NCI-H774 (cell line): ENCODE results near the gene LCN1.
"Not testable (repeated sequence)": the region's sequence is repeated elsewhere in the genome, so short reads cannot be mapped to it uniquely, and the experiment has no call there.

Experiments used
- DNase-seq: peaks from one replicate; lab custom pipeline; 2025; lab: John Stamatoyannopoulos, UW

The LCN1 gene

DNA sequence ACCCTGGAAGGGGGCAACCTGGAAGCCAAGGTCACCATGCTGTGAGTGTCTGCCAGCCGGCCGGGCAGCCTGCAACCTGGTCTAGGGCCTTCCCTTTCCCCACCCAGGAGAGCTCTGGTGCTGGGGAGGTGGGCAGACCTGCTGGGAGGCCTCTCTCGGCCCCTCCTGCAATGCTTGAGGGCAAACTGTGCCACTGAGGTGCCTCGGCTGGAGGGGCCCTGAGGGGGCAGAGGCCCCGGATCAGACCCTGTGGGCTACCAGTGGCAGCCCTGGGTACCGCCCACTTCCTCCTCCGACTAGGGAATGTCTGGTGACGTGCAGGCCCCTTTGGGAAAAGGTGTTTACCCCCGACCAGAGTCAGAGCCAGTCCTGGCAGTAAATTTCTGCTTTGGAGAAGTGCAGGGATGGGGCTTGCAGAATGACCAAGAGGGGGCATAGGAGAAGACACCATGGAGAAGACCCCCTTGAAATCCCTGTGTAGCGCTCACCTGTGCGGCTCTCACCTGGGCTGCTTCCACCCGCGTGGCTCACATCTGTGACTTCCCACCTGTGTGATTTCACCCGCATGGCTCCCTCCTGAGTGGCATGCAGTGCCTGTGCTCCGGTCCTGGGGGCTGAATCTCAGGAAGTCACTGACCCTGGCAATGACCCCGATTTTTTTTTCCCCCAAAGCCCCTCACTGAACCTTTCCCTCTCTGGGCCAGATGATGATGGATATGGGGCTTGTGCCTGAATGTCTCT lies 1.1 kb downstream of the LCN1 start:
- no peak for DNase-seq

DNA sequence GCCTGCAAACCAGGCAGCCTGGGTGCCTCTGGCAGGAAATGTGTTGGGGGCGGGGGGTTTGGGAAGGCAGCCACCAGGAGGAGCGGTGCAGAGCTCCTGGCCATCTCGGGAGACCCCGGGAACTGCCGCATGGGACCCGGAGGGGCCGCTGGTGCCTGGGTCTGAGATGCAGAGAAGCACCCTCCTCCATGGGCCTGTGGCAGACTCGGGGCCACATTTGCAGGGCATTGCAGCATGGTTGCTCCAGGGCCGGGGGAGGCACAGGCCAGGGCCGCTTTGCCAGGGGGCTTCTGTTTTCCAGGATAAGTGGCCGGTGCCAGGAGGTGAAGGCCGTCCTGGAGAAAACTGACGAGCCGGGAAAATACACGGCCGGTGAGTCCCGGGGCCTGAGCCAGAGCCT lies 1.7 kb downstream of the LCN1 start:
- DNase-seq: no peak

DNA sequence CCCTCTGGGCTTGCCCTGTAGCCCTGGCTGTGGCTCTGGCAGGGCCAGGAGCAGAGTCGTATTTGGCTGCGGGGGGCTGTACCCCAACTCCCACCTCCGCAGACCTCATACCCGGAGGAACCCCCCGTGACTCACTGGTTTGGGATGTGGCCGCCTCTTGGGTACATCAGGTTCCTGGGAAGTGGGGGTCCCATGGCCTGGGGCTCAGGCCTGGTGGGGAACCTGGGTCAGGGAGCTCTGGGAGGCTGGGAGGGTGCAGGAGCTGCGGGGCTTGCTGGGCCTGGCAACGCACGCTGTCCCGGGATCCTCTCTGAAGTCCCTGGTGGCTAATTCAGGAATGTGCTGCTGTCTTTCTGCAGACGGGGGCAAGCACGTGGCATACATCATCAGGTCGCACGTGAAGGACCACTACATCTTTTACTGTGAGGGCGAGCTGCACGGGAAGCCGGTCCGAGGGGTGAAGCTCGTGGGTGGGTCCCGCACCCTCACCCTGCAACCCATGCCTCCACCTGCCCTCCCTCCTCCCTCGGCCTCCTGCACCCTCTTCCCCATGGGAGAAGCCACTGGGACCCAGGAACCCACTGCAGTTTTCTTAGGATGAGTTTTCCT lies 2.4 kb downstream of the LCN1 start:
- DNase-seq: no peak

DNA sequence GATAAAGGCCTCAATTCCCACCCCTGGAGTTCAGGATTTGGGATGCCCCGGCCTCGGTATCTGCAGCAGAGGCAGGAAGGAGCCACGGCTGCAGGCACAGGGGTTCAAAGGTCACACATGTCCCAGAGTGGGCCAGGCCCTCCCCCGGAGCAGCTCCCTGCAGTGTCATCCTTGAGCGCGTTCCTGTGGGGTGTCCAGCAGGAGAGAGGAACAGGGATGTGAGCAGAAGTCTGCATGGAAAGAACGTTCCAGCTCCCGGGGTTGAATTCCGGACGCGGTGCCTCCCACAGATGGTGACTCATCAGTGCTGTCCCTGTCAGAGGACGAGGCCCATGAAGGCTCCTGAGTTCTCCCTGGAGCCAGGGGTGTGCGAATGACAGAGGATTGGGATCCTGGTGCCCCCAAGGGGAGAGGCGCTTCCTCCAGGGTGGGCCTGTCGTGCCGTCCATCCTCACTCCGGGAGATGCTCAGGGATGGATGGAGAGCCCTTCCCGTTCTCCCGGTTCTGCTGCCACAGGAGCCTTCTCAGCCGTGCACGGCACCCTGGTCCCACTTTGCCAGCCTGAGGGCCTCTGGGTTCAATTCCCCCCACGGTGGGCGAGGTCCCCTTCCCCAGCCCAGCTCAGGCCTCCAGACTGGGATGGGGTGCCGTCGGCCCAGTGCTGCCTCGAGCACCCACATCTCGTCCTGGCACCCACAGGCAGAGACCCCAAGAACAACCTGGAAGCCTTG lies 3.1 kb downstream of the LCN1 start:
- no peak for DNase-seq

DNA sequence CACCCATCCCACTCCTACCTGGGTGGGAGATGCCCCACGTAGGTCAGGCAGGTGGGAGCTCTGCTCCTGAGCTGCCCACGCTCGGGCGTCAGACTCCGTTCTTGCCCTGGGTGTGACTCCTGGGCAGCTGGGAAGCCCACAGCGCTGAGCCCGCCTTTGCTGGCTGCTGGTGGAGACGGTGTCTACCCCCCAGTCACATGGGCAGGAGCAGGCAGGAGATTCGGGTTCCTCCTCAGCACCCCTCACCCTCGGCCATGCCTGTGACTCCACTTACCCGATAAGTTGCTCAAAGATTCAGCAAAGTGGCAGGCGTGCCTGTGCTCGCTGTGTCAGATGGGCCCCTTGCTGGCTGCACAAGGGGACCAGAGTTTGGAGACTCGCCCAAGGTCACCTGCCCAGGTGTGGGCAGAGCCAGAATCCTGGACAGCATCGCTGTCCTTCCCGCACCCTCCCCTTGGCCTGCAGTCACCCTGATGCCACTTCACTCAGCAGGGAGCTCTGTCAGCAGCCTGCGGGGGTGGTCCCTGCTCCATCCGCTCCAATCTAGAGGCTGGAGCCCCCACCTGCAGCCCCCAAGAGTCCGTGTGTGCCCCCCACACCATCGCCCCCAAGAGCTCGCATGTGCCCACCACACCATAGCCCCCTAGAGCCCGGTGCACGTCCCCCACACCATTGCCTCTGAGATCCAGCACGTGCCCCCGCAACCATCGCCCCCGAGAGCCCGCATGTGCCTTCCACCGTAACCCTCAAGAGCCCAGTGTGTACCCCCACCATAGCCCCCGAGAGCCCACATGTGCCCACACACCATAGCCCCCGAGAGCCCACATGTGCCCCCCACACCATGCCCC lies 4.2 kb downstream of the LCN1 start:
- no peak for DNase-seq

DNA sequence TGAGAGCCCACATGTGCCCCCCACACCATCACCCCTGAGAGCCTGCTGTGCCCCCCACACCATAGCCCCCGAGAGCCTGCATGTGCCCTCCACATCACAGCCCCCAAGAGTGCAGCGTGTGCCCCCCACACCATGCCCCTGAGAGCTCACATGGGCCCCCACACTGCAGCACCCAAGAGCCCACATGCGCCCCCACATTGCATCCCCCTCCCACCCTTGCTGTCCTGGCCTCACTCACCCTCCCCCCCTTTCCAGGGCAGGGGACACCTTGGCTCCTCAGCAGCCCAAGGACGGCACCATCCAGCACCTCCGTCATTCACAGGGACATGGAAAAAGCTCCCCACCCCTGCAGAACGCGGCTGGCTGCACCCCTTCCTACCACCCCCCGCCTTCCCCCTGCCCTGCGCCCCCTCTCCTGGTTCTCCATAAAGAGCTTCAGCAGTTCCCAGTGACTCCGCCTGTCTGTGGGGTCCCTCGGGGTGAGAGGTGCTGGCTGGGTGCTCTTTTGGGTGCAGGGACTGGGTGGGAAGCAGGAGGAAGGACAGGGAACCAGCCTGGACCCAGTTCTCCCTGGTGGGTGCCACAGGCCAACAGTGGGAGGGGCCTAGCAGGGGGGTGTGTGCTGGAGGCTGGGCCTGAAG lies 5.0 kb downstream of the LCN1 start:
- no peak for DNase-seq

DNA sequence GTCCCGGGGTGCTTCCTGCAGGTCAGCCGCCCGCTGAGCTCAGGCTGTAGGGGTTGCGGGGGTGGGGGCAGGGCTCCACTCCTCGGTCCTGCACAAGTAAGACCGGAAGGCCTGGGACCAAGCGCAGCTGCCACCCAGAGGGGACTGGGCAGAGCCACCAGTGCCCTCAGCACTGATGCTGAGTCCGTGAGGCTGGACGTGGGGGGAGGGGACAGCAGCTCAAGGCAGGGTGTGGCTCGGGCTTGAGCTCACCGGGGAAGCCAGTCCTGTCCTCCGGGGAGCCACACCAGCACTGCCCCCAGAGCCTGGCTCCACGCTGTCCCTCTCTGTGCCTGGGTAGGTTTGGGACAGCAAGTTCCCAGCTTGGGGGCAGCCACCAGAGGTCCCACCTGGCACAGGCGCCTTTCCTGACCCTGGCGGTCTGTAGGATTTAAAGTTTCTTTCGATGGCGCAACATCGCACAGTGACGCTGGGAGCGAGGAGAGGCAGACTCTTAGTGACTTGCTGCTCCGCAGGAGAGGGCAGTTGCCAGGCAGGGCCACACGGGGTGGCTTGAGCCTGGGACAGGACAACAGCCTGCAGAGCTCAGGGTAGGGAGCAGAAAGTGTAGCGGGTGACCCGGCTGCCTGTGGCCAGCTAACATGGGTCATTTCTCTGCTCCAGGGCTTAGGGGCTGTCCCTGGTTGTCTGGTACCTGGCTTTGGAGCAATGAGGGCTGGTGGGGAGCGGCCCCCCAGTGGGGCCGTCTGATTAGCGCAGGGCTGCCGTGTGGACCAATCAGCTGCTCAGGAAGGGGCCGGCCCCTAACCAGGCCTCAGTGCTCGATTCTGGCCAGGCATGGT lies 5.7 kb downstream of the LCN1 start:
- DNase-seq: no peak

DNA sequence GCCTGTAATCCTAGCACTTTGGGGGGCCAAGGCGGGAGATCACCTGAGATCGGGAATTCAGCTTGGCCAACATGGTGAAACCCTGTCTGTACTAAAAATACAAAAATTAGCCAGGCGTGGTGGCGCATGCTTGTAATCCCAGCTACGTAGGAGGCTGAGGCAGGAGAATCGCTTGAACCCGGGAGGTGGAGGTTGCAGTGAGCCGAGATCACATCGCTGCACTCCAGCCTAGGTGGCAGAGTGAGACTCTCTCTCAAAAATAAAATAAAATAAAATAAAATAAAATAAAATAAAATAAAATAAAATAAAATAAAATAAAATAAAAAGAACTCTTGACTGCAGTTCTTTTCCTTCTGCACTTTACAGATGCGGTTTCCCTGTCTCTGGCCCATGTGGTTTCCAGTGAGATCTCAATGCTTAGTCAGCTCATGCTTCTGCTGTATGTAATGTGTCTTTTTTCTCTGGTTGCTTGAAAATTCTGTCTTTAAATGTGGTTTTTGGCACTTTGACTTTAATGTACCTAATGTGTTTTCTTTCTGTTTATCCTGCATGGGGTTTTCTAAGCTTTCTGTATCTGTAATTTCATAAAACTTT lies 7.7 kb downstream of the LCN1 start:
- not testable (repeated sequence) for DNase-seq

DNA sequence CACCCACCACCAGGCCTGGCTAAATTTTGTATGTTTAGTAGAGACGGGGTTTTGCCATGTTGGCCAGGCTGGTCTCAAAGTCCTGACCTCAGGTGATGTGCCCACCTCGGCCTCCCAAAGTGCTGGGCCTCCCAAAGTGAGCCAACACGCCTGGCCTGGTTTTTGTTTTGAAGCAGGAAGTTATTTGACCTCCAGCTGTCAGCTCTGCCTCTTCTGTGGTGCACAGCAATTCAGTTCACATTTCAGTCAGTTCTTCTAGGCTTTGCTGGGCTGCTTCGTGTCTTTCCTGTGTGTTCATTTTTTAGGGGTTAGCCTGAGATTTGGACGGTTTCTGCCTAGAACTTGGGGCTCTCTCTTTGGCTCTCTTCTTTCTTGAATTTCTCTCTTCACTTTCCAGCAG lies 8.9 kb downstream of the LCN1 start:
- no peak for DNase-seq

DNA sequence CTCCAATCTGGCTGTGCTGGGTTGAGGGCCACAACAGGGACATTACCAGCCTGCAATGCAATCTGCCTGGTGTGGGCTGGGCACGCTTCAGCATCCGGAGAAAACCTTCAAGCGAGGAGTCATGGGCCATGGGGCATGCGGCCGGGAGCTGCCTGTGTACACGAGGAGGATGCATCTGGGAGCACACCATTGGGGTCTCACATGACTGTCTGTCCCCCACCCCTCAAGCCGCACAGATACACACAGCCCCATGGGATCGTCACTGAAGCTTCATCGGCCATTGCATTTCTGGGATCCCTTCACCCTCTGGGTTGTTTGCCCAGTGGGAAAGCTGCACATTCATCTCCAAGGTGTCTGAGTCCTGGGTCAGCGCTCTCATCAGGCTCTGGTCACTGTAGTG lies 9.9 kb downstream of the LCN1 start:
- DNase-seq: no peak

DNA sequence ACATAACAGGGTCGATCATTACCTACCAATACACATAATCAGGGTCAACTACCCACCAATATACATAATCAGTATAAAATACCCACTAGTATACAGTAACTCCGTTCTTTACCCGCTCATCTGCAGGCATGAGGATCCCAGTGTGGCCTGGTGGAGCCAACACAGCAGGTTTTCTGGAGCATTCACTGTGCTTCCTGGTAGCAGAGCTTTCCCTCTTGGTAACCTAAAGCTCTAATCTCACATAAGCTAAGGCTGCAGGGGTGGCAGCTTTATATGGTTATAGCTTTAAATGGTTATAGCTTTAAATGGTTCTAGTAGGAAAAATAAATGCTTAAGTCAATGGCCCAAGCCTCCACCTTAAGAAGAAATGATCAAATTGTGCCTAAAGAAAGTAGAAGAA lies 11.9 kb downstream of the LCN1 start:
- no peak for DNase-seq

DNA sequence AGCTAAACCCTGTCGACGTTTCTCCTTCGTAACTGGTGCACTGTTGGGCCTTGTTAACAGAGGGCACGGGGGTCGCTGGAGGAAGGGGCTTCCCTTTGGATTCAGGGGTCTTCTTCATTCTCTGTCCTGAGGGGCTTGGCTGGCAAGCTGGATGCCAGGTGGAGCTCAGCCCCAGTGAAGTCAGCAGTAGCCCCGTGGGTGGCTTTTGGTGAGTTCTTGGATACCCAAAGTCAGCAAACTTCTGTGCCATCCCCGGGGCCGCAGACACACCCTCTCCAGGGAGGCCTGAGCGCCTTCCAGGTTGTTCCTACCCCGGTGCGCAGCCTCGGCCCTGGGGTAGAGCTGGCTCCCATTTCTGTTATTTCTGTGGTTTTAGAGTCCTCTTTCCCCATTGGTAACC lies 12.4 kb downstream of the LCN1 start:
- no peak for DNase-seq

DNA sequence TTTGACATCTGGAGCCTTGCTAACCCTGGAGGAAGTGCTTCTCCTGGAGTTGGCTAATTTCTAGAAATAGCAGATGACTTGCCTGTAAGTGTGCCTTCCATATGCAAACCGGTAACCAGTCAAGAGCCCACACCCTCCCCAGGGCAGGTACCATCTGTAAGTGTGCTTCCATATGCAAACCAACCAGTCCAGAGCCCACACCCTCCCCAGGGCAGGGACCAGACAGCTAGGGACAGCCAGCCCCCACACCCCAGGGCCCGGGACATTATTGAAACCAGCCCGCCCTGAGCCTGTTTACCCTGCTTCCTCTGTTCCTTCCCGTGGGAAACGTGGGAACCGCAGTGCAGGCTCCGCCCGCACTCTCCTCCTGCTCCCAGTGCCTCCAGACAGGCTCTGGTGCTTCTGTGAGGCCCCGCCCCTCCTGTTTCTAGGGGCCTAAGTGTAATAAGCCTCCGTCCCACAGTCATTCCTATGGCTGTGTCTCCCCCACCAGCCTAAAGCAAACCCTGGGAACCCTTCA lies 13.0 kb downstream of the LCN1 start:
- not testable (repeated sequence) for DNase-seq

DNA sequence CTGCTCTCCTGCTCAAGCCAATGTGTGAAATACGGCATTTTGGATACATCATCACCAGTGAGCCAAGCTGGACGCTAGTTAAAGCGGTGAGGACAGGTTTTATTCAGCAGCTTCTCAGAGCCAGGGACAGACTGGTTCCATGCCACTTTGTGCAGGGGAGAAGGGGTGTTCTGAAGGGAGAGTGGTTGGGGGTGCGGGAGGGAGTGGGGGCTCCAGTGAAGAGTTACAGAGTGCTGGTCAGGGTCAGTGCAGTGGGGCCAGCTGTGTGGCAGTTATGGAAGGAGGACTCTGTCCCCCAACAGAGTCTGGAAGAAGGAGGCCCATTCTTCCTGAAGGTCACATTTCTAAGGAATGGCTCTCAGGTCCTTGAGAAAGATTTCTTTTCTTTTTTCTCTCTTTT lies 13.6 kb downstream of the LCN1 start:
- not testable (repeated sequence) for DNase-seq

DNA sequence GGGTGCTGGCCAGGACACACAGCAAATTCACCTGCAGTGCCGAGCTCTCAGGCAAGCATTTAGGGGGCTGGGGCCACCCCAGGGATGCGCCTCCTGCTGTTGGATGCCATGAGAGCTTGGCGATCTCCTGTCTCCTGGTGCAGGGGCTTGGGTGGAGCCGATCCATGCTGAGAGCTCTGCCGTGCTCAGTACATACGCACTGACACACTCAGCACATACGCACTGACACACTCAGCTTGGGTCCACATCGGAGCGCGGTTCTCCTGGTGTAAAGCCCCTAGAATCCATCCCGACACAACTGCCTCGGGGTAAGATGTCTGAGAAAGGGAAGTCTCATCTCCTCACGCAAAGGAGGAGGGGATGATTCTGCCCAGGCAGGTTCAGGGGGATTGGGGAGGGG lies 14.4 kb downstream of the LCN1 start:
- DNase-seq: not testable (repeated sequence)

DNA sequence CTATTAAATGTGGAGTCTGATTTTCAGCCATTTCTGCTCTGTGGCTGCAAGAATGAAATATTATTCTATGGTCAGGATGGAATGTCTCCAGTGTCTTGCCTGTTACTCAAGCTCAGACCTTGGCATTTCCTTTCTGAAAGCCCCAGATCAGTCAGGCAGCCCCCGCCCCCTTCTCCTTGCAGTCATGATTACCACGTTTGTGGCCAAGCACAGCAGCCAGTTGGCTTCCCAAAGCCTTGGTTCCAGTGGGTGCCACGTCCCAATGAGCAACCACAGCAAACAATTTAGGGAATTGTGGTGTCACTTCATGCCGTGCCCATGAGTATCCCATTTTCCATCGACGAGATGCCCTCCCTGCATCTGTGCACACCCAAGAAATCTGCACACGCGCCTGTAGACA lies 15.0 kb downstream of the LCN1 start:
- DNase-seq: no peak

DNA sequence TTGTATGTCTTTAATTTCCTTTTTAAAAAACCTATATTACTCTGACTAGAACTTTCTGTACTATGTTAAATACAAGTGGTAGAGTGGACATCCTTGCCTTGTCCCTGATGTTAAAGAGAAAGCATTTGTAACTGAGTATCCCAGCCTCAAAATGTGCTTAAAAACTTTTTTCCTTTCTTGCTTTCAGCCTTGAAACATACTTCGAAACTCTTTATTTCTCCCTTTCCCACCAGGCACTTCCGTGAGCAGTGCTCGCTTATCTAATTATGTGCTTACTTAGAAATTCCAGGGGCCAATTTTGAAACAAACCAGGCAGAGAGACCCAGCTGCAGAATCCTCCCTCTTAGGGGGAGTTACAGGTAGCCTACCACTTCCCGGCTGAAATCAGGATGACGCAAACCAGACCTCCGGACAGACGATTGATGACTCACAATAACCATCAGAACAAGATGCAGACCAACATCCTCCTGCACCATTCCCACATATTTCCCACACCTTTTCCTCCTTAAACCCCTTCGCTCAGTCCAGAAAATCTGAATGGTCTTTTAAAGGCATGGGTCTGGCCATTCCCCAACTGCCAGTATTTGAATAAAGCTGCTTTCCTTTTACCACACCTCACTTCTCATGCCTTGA lies 22.1 kb downstream of the LCN1 start:
- not testable (repeated sequence) for DNase-seq

DNA sequence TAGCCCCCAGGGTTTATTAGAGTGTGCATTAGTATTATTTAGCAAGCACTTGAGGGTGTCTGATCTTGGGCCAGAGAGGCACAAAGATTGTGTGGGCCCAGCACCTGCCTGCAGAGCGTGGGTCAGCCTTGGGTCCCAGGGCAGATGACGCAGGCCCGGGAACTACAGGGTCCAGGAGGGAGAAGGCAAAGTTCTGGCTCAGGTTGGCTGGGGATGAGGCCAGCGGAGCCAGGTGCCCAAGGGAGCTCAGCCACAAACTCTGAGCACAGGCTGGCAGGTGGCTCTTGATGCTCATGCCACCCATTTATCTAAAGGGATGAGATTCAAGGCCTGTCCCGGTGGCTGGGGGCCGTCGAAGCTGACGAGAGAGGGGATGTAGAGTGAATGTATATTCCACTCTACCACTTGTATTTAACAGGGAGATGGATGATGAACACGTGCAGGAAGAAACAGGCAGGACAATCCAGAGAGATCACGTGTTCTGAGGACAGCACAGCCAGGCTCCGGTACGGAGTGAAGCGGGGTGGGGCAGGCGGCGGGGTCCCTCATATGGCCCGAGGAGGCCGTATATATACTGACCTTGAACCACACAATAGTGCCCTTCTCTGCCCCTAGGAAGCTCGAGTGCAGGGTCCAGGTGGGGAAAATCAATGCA lies 23.9 kb downstream of the LCN1 start:
- DNase-seq: no peak

DNA sequence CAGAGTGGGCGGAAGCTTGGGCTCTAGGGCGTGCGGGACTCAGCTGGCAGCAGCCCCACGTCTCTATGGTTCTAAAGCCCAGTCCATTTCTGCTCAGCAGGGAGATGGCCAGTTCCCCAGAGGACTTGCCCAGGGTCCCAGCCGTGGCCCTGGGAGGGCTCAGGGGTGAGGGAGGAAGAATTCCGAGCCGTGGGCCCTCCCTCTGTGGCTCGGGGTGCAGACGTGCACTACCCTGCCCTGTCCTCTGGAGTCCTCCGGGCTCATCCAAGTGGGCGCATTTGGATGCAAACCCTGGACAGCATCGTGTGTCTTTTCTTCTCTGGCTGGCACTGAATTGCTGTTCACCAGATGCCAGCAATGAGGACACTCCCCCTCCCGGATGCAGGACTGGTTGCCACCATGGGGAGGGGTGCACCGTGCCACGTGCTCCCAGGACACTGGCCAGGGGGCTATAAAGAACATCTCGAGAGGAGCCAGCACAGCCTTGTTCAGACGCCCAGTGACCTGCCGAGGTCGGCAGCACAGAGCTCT lies 24.5 kb downstream of the LCN1 start, which contains the start of gene OBP2A:
OBP2A (plus strand) TSS at position 481 of the 531 bp plus-strand sequence. CDS start 55 bp downstream, outside the sequence.
- not testable (repeated sequence) for DNase-seq
